Thoracic aorta (tissue), 2 donors: Measurements from ENCODE around the gene TWIST1. TPM values are rescaled to one million over a fixed set of nuclear protein-coding genes. Genes with fewer than 3 reads are reported as not detected.

Experiments used
- ATAC-seq: fragments of 150-250 bp; one replicate; pipeline ENCODE4 v1.8.0; 2017; ENCODE audit warnings: low read depth; ENCODE audit not compliant: insufficient number of reproducible peaks, low FRiP score
- DNase-seq: peaks from one replicate; pipeline ENCODE4 v3.0.0-alpha.2; 2020; ENCODE audit warnings: low spot score
- H3K27ac ChIP-seq, 2 donors: fragments of 200-600 bp; sonication (generic); 1 replicate in 1 of 2; 2 replicates in 1 of 2; pipeline ENCODE4 v1.5.1; 2016; ENCODE audit warnings: mild to moderate bottlenecking in 2 of 2, moderate library complexity in 2 of 2
- H3K27me3 ChIP-seq: fragments of 200-600 bp; sonication (generic); replicated peaks from 2 replicates; pipeline ENCODE4 v1.6.0; 2016; ENCODE audit warnings: mild to moderate bottlenecking; ENCODE audit not compliant: insufficient read depth
- H3K36me3 ChIP-seq: fragments of 200-600 bp; sonication (generic); one replicate; pipeline ENCODE4 v1.5.1; 2016
- H3K4me1 ChIP-seq, 2 donors: fragments of 200-600 bp; sonication (generic); 1 replicate in 1 of 2; 2 replicates in 1 of 2; pipeline versions ENCODE4 v1.5.1 to v1.6.0; 2016; ENCODE audit warnings: low read depth in 2 of 2, mild to moderate bottlenecking in 1 of 2; ENCODE audit not compliant: control insufficient read depth in 1 of 2
- H3K4me3 ChIP-seq: fragments of 200-600 bp; sonication (generic); 2 replicates; pipeline ENCODE4 v1.5.1; 2016; ENCODE audit warnings: mild to moderate bottlenecking
- H3K9me3 ChIP-seq: fragments of 200-600 bp; sonication (generic); 2 replicates; pipeline ENCODE4 v1.5.1; 2016
- total RNA-seq, 2 donors: library from RNA; depleted of rRNA; stranded (reverse); fragments of >200 nt; gene quantifications; one replicate each; pipeline versions ENCODE4 v1.1.0 to v1.2.3, GENCODE V29; 2016
- TF ChIP-seq, protein P1 (sequence below): fragments of 200-600 bp; sonication (generic); IDR thresholded peaks from one replicate; pipeline ENCODE4 v1.5.1; 2019; ENCODE audit warnings: antibody characterized with exemption

TWIST1 gene
- total RNA-seq, 2 donors from 2014 or later, result 14.2 to 26.0 TPM

DNA sequence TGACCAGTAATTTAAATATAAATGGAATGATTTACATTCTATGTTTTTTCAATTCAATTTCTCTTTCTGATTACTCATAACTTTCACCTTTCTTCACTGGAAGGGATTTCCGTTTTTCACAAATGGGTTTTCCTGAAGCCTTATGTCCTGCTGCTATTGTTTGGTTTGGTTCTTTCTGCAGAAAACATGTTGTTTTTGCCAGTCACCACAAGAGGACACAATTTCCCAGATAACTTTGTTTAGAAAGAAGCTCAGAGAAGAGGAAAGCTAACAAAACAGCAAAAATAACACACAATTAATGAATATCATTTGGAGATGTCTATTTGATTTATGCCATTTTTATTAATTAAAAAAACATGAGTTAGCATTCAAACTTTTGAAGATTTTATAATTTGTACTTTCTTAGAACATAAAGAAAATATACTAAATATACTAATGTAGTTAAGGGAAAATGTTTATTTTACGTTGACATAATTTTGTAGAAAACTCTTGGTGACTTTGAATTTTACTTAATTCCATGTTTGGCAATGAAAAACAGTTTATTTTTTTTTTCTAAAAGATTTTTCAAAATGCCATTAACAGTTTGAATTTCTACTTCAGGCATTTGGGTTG is 4.6 kb upstream of the TWIST1 start:
- Histone ChIP-seq H3K4me1 (peaks cover 0 to 3% of the 10 kb centered on the region in 2 donors), H3K27ac (no peak overlapping the region), H3K4me3 (no peak overlapping the region), H3K27me3 (no peaks in the 10 kb centered on the region), H3K36me3 (no peaks in the 10 kb centered on the region), H3K9me3 (no peaks in the 10 kb centered on the region)
- DNase-seq (no peak), ATAC-seq (no peak)
- TF ChIP-seq, protein P1, sequence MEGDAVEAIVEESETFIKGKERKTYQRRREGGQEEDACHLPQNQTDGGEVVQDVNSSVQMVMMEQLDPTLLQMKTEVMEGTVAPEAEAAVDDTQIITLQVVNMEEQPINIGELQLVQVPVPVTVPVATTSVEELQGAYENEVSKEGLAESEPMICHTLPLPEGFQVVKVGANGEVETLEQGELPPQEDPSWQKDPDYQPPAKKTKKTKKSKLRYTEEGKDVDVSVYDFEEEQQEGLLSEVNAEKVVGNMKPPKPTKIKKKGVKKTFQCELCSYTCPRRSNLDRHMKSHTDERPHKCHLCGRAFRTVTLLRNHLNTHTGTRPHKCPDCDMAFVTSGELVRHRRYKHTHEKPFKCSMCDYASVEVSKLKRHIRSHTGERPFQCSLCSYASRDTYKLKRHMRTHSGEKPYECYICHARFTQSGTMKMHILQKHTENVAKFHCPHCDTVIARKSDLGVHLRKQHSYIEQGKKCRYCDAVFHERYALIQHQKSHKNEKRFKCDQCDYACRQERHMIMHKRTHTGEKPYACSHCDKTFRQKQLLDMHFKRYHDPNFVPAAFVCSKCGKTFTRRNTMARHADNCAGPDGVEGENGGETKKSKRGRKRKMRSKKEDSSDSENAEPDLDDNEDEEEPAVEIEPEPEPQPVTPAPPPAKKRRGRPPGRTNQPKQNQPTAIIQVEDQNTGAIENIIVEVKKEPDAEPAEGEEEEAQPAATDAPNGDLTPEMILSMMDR, result peak; percentile 44

DNA sequence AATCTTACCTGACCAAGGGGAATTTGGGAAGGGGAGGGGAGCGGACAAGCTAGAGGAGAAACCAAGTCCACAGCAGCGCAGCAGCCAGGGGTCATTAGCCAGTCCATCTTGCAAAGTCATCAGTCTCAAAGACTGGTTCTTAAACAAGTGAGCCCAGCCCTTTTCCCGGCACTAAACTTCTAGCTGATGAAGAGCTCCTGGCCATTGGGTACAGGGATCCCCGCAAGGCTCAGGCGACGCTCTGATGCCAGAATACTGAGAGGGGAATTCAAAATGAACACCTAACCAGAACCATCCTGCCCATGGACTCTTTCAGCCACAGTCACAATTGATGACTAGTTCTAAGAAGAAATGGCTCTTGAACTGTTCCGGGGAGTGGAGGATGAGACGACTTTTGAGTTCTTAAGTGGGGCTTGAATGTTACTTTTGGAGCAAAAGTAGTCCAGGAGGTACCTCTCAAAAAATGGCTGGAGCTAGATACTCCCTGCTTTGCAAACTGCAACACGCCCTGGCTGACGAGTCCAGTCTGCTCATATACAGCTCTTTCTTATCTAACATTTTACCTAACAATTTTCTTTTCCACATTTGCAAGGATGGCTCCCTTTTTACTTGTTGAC is 2.5 kb upstream of the TWIST1 start:
- ATAC-seq (no peak), DNase-seq (no peak)
- Histone ChIP-seq H3K27ac (no peak overlapping the region), H3K27me3 (no peaks in the 10 kb centered on the region), H3K36me3 (no peaks in the 10 kb centered on the region), H3K4me3 (no peak overlapping the region), H3K9me3 (no peaks in the 10 kb centered on the region), H3K4me1 (peaks cover 2 to 6% of the 10 kb centered on the region in 2 donors)
- TF ChIP-seq, protein P1, result no peak

GRCh38 chr7:19119372-19119771 is 1.9 kb upstream of the TWIST1 start:
- Histone ChIP-seq H3K4me3 (no peak overlapping the region), H3K27me3 (no peaks in the 10 kb centered on the region), H3K9me3 (no peaks in the 10 kb centered on the region), H3K4me1 (peaks cover 3 to 12% of the 10 kb centered on the region in 2 donors), H3K36me3 (no peaks in the 10 kb centered on the region), H3K27ac (no peak overlapping the region)
- DNase-seq, result no peak
- TF ChIP-seq, protein P1, result no peak
- ATAC-seq, result no peak

- ATAC-seq, result no peak
- TF ChIP-seq, protein P1, result no peak
- H3K9me3 ChIP-seq, result no peaks in the 10 kb centered on the region
- no peaks in the 10 kb centered on the region for H3K27me3 ChIP-seq
- H3K4me3 ChIP-seq, result peak overlapping the region; percentile 92
- DNase-seq, result no peak
- peaks cover 5 to 16% of the 10 kb centered on the region in 2 donors for H3K4me1 ChIP-seq
- H3K27ac ChIP-seq, result no peak overlapping the region
- H3K36me3 ChIP-seq, result no peaks in the 10 kb centered on the region
Observed at GRCh38 chr7:19118636-19119371, 1.4 kb upstream of the TWIST1 start.

DNA sequence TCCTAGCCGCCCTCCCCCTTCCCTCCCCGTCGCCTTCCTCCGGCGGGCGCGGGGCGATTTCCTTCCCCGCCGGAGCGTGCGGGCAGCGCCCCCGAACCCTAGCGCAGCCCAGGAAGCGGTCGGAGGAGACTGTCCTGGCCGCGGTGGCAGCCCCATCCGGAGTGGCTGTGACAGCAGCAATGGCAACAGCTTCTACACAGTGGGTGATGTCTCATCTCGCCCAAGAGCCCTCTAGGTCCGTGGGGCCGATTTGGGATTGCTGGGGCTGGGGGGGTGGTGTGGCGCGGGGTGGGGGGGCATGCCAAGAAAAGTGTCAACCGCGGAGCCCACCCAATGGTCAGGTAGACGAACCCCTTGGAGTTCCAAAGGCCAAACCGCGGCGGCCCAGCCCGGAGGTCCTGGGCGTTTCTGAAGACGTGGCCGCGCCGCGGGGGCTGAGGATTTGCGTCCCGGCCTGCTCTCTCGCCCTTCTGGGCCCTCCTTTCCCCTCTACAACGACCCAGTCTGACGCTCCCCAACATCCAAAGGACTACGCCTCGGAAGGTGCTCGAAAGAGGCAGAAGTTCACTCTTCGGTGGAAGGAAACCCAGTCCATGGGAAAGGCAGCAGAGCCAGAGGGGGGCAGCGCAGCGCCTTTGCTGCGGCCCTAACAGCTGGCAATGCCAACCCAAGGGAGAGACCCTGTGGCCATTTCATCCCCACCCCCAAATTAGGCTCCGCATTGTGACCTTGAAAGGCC is 603 bp upstream of the TWIST1 start:
- peaks cover 9 to 24% of the 10 kb centered on the region in 2 donors for H3K4me1 ChIP-seq
- H3K4me3 ChIP-seq, result peak overlapping the region; percentile 92
- H3K27ac ChIP-seq, result peak overlapping the region; percentile 70 to 82
- DNase-seq (no peak), ATAC-seq (no peak)
- no peaks in the 10 kb centered on the region for H3K27me3 ChIP-seq
- TF ChIP-seq, protein P1, result no peak
- no peaks in the 10 kb centered on the region for H3K36me3 ChIP-seq
- H3K9me3 ChIP-seq, result no peaks in the 10 kb centered on the region
